ENCODE data around the gene MPG.
A peak's percentile ranks its signal among the peaks of the same experiment; 100 is the strongest.
"Not testable (repeated sequence)": the region's sequence is repeated elsewhere in the genome, so short reads cannot be mapped to it uniquely, and the experiment has no call there.

Gene MPG

GRCh38 chr16:77807-78443, at the start of gene MPG:
Gene MPG (plus strand): TSS chr16:78225. CDS start chr16:78310, 85 bp downstream.
- Mint-ChIP-seq H3K9me3 (no peaks in the 10 kb centered on the region), H3K4me3 (peak within 1 kb of the TSS; percentile 85), H3K4me1 (peaks cover 34% of the 10 kb centered on the region), H3K27me3 (peaks cover 41% of the 10 kb centered on the region), H3K36me3 (peaks cover 9% of the 10 kb centered on the region), H3K27ac (peak within 1 kb of the TSS; percentile 70)
- peak; percentile 89 for DNase-seq
- CTCF ChIA-PET, result interaction anchor here (4.3 to 26.3 kb wide), 2 partner anchors 12 to 18 kb away, joined by 31 to 467 read pairs; no protein-coding TSS in a partner anchor

DNA sequence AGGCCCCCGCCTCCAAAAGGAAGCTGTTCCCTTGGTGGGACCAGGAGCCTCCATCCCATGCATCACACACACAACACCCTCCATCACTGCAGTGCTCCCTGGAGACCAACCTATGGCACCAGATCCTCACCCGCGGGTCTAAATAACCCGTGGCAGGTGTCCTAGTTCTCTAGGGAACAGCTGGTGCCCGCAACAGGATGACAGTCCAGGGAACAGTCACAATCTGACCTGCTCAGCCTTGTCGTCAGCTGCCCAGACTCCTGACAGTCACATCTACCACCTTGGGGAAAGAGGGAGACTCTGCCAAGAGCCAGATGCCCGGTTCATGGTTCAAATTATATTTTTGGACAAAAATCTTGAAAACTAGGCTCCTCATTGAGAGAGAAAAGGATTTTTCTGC, 47.4 kb upstream of the MPG start:
- CTCF ChIA-PET, H3K27ac Mint-ChIP-seq, DNase-seq, H3K9me3 Mint-ChIP-seq, H3K27me3 Mint-ChIP-seq, H3K4me3 Mint-ChIP-seq, H3K36me3 Mint-ChIP-seq, H3K4me1 Mint-ChIP-seq: not testable (repeated sequence)

- H3K27ac Mint-ChIP-seq, CTCF ChIA-PET, H3K36me3 Mint-ChIP-seq, H3K9me3 Mint-ChIP-seq, H3K27me3 Mint-ChIP-seq, DNase-seq, H3K4me3 Mint-ChIP-seq: not testable (repeated sequence)
- H3K4me1 Mint-ChIP-seq, result peaks cover 15% of the 10 kb centered on the region
Observed at GRCh38 chr16:33154-33876, 44.7 kb upstream of the MPG start.

- Mint-ChIP-seq H3K36me3 (peaks cover 5% of the 10 kb centered on the region), H3K4me3 (no peak overlapping the region), H3K9me3 (no peaks in the 10 kb centered on the region), H3K27ac (no peak overlapping the region), H3K27me3 (no peaks in the 10 kb centered on the region), H3K4me1 (peaks cover 23% of the 10 kb centered on the region)
- CTCF ChIA-PET, result interaction anchor here (0.6 kb wide), 1 partner anchor 60 kb away, joined by 3 read pairs; no protein-coding TSS in a partner anchor
- DNase-seq, result no peak
Observed at GRCh38 chr16:33877-34647, 44.0 kb upstream of the MPG start.

DNA sequence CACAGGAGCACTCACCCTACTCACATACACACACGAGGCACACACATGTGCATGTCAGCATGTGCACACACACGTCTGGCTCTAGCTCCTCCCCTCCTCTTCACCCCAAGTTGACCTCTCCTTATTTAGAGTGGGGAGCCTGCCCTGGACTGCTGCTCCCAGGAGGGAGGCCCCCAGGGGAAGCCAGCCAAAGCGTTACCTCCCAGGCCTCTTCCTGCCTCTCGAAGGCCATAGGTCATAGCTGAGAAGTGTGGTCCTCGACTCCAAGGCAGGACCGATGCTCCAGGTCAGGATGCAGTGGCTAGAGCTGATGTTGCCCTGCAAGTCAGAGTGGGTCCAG, 43.4 kb upstream of the MPG start:
- Mint-ChIP-seq H3K4me3 (no peak overlapping the region), H3K27ac (peak overlapping the region; percentile 8), H3K9me3 (no peaks in the 10 kb centered on the region), H3K36me3 (peaks cover 7% of the 10 kb centered on the region), H3K4me1 (peaks cover 29% of the 10 kb centered on the region), H3K27me3 (no peaks in the 10 kb centered on the region)
- CTCF ChIA-PET, result no interaction called here
- DNase-seq, result no peak

- H3K36me3 Mint-ChIP-seq, result peaks cover 7% of the 10 kb centered on the region
- no peaks in the 10 kb centered on the region for H3K9me3 Mint-ChIP-seq
- H3K27ac Mint-ChIP-seq, result peak overlapping the region; percentile 8
- no peak overlapping the region for H3K4me3 Mint-ChIP-seq
- no peaks in the 10 kb centered on the region for H3K27me3 Mint-ChIP-seq
- H3K4me1 Mint-ChIP-seq, result peaks cover 33% of the 10 kb centered on the region
- DNase-seq, result no peak
- CTCF ChIA-PET, result no interaction called here
Observed at GRCh38 chr16:35011-35677, 42.9 kb upstream of the MPG start.

DNA sequence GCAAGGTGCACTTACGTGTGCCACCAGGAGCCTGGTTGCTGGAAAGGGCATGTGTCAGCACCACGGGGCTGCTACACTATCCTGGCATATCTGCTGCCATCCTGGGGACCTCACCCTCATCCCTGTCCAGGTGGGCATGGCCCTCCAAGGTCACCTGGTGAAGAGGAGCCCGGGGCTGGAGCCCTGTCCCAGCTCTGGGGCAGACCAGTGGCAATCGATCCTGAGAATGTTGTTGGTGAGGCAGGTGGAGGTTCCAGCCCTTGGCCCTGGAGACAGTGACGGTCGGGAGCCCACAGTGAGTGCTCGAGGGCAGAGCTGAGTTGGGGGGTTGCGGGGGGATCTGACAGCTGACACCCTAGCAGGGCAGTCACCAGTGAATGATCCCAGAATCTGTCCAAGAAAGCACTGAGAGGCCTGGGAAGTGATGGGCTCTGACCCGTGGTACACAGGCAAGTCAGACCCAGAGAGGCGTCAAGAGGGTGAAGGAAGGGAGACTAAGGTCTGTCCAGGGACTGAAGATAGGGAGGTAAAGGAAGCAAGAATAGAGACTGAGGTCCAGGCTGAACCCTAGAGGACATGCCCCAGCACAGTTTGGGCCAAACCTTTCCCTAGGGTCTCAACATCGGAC, 42.2 kb upstream of the MPG start:
- peaks cover 33% of the 10 kb centered on the region for H3K4me1 Mint-ChIP-seq
- CTCF ChIA-PET, result no interaction called here

DNA sequence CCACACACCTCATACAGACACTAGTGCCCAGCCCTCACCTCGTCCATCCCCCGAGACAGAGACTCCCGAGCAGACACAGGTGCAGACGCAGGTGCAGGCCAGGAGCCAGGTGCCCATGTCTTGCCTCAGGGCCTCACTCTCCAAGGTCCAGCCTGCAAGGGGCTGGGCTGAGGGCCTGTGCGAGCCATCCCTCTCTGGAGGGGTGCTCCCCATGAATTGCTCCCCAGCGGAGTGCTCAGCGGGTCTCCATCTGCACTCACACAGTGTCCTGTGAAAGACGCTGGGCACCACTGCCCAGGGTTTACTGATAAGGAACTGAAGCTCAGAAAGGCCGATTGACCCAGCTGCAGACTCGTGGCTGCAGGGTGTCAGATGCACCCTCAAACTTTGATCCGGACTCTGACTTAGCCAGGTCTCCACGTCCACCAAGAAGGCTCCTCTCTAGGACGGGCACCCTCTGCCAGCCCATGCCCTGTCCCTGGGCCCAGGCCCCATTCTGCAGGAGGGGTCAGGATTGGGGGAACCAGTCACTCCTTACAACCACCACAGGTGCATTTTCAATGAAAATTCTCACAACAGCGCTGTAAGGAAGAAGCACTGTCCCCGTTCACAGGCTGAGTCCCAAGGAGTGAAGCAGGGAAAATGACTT, 41.6 kb upstream of the MPG start:
- CTCF ChIA-PET, result no interaction called here
- Mint-ChIP-seq H3K27me3 (no peaks in the 10 kb centered on the region), H3K27ac (no peak overlapping the region), H3K9me3 (no peaks in the 10 kb centered on the region), H3K4me3 (no peak overlapping the region), H3K36me3 (peaks cover 7% of the 10 kb centered on the region), H3K4me1 (peaks cover 38% of the 10 kb centered on the region)
- DNase-seq, result no peak

More for the DNA sequence above, 42.2 kb upstream of the MPG start:
- peak overlapping the region; percentile 2 for H3K27ac Mint-ChIP-seq
- no peaks in the 10 kb centered on the region for H3K9me3 Mint-ChIP-seq
- no peak for DNase-seq
- H3K27me3 Mint-ChIP-seq, result no peaks in the 10 kb centered on the region
- H3K36me3 Mint-ChIP-seq, result peaks cover 7% of the 10 kb centered on the region
- no peak overlapping the region for H3K4me3 Mint-ChIP-seq

DNA sequence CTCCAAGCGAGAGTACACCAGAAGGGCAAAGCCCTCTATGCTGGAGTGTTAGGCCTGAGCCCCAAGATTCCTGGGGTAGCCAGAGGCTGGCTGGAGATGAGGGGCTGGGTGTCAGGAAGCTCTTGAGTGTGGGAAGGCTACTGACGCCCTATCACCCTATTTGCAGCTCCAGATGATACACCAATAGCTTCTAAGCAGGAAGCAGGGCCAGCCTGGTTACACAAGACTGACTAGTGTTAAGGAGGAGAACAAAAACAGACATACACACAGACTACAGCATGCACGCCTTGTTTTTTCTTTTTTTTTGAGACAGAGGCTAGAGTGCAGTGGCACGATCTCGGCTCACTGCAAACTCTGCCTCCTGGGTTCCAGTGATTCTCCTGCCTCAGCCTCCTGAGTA, 40.5 kb upstream of the MPG start:
- Mint-ChIP-seq H3K4me1 (peaks cover 47% of the 10 kb centered on the region), H3K36me3 (peaks cover 13% of the 10 kb centered on the region), H3K4me3 (no peak overlapping the region), H3K27me3 (no peaks in the 10 kb centered on the region), H3K9me3 (no peaks in the 10 kb centered on the region), H3K27ac (no peak overlapping the region)
- CTCF ChIA-PET, result interaction anchor here (0.7 kb wide), 1 partner anchor 29 kb away, joined by 3 read pairs; no protein-coding TSS in a partner anchor
- DNase-seq, result no peak

DNA sequence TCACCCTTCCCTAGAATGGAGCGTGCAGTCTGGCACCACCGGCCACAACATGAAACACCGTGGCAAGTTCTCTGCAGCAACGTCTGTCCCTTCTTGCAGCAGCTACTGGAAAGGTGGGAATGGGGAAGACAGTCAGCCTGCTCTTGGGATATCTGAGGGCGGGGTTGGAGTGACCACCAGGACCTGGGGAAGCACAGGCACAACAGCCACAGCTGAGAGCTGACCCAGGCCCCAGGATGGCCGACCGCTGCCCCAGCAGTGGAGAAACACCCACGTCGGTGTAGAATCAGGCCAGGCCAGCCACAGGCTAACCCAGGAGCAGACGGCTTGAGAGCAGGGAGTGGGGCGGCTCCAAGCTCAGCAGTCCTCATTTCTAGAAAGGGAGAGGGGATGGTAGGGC, 39.8 kb upstream of the MPG start:
- CTCF ChIA-PET, result interaction anchor here (0.7 kb wide), 1 partner anchor 542 kb away, joined by 3 read pairs; no protein-coding TSS in a partner anchor
- not testable (repeated sequence) for H3K27me3 Mint-ChIP-seq, H3K9me3 Mint-ChIP-seq, DNase-seq, H3K4me3 Mint-ChIP-seq
- peaks cover 54% of the 10 kb centered on the region for H3K4me1 Mint-ChIP-seq
- peak overlapping the region; percentile 69 for H3K27ac Mint-ChIP-seq
- H3K36me3 Mint-ChIP-seq, result peaks cover 20% of the 10 kb centered on the region

GRCh38 chr16:38941-39892, 38.8 kb upstream of the MPG start:
- H3K27me3 Mint-ChIP-seq, result no peaks in the 10 kb centered on the region
- peaks cover 59% of the 10 kb centered on the region for H3K4me1 Mint-ChIP-seq
- peak; percentile 83 for DNase-seq
- H3K27ac Mint-ChIP-seq, result peak overlapping the region; percentile 82
- no peaks in the 10 kb centered on the region for H3K9me3 Mint-ChIP-seq
- CTCF ChIA-PET, result interaction anchor here (0.7 kb wide), 1 partner anchor 541 kb away, joined by 3 read pairs; no protein-coding TSS in a partner anchor
- H3K36me3 Mint-ChIP-seq, result peaks cover 27% of the 10 kb centered on the region
- H3K4me3 Mint-ChIP-seq, result no peak overlapping the region

DNA sequence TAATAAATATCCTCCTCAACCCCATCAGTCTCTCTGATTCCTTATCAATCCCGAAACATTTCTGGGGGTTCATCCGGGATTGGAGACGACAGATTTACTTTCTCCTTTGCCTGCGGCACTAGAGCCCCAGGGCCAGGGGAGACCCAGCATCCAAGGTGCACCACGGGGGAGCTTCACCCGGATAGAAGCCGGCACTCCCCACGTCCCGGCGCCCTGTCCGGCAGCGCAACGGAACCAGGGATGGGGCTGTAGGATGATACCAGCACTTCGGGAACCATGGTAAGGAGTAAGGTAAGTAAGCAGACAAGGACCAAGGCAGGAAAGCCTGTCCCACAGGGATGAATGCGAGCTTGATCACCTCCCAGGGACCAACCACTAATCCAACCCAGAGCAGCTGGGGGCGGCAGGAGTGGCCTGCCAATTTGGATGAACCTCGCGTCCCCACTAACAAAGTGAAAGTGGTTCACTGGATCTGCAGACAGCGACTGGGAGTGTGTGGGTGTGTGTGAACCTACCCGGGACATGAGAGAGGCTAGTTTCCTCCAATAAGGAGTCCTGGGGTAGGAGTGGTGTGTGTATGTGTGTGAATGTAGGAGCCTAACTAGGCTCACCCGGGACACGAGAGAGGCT, 36.5 kb upstream of the MPG start:
- H3K9me3 Mint-ChIP-seq, result no peaks in the 10 kb centered on the region
- H3K4me3 Mint-ChIP-seq, result no peak overlapping the region
- no peak for DNase-seq
- CTCF ChIA-PET, result no interaction called here
- peaks cover 47% of the 10 kb centered on the region for H3K36me3 Mint-ChIP-seq
- H3K27ac Mint-ChIP-seq, result no peak overlapping the region
- H3K27me3 Mint-ChIP-seq, result no peaks in the 10 kb centered on the region
- peaks cover 52% of the 10 kb centered on the region for H3K4me1 Mint-ChIP-seq
